Activated T-helper 9 cell treated with anti-CD3 and anti-CD28 coated beads, Interleukin-2, amount 50 U/mL, for 16 hours (primary cell): ENCODE data around the gene FBXW12.
"Not testable (repeated sequence)": the region's sequence is repeated elsewhere in the genome, so short reads cannot be mapped to it uniquely, and the experiment has no call there.

Experiments
- DNase-seq: peaks from one replicate; pipeline ENCODE4 v3.0.0-alpha.2; 2020; ENCODE audit warnings: low read depth

Gene FBXW12

GRCh38 chr3:48371651-48372376, at the start of gene FBXW12:
FBXW12 (plus strand) TSS chr3:48372219; CDS start chr3:48372768, 549 bp downstream.
- no peak for DNase-seq

- not testable (repeated sequence) for DNase-seq
Observed at GRCh38 chr3:48331706-48332435, 40.1 kb upstream of the FBXW12 start.

GRCh38 chr3:48333346-48334245, 38.4 kb upstream of the FBXW12 start, which contains the start of gene SPINK8:
SPINK8 (minus strand) TSS chr3:48333661; CDS start chr3:48328341, 5,320 bp downstream.
- DNase-seq, result not testable (repeated sequence)

- DNase-seq, result no peak
Observed at GRCh38 chr3:48334605-48335004, 37.4 kb upstream of the FBXW12 start.

GRCh38 chr3:48335286-48335685, 36.7 kb upstream of the FBXW12 start:
- DNase-seq, result not testable (repeated sequence)

- DNase-seq, result not testable (repeated sequence)
Observed at GRCh38 chr3:48337536-48337935, 34.5 kb upstream of the FBXW12 start.

GRCh38 chr3:48338635-48339034, 33.4 kb upstream of the FBXW12 start:
- no peak for DNase-seq

- DNase-seq, result no peak
Observed at GRCh38 chr3:48343432-48343831, 28.6 kb upstream of the FBXW12 start.

GRCh38 chr3:48344867-48345507, 27.0 kb upstream of the FBXW12 start:
- no peak for DNase-seq

- no peak for DNase-seq
Observed at GRCh38 chr3:48345946-48346572, 26.0 kb upstream of the FBXW12 start.

- no peak for DNase-seq
Observed at GRCh38 chr3:48347500-48347899, 24.5 kb upstream of the FBXW12 start.

GRCh38 chr3:48352546-48352945, 19.5 kb upstream of the FBXW12 start:
- no peak for DNase-seq

GRCh38 chr3:48353987-48354386, 18.0 kb upstream of the FBXW12 start:
- DNase-seq, result no peak

- no peak for DNase-seq
Observed at GRCh38 chr3:48356419-48356818, 15.6 kb upstream of the FBXW12 start.

- DNase-seq, result no peak
Observed at GRCh38 chr3:48361928-48362327, 10.1 kb upstream of the FBXW12 start.

- DNase-seq, result no peak
Observed at GRCh38 chr3:48364840-48365239, 7.2 kb upstream of the FBXW12 start.

GRCh38 chr3:48367201-48367600, 4.8 kb upstream of the FBXW12 start:
- no peak for DNase-seq

- DNase-seq, result no peak
Observed at GRCh38 chr3:48369693-48370332, 2.2 kb upstream of the FBXW12 start.

GRCh38 chr3:48370333-48370713, 1.7 kb upstream of the FBXW12 start:
- DNase-seq, result no peak

- DNase-seq, result no peak
Observed at GRCh38 chr3:48372377-48372770, 355 bp downstream of the FBXW12 start.
